ENCODE measurements around the gene ACTR2.
"Not testable (repeated sequence)": the region's sequence is repeated elsewhere in the genome, so short reads cannot be mapped to it uniquely, and the experiment has no call there.

Gene ACTR2

DNA sequence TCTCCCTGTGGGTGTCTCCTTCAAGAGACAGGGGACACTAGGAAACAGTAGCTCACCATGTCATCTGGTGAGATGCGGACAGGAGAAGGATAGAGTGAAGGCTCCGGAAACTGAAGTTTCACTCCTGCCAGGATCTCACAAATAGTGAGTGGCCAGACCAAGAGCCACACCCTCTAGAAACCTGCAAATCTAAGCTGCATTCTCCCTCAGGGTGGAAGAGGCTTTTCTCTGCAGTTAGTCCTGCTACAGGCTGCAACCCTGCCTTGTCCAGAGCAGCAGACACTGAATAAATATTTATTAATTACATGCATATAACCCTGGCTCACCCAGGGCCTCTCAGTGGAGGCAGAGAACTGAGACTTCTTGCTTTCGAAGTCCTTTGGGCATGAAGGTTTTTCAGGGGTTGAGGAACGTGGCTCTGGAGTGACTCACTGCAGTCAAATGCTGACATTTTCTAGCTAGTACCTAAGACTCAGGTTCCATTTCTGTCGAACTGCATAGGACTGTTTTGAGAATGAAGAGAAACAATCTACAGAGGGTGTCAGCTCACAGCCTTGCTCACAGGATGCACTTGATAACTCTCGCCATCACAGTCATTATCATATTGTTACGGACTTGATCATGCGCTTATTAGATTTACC lies 87.3 kb downstream of the ACTR2 start:
- no peak overlapping the region for H3K27ac ChIP-seq
- no peak for TF ChIP-seq ZFX (IDR thresholded peaks at IDR 0.05; ENCODE audit: borderline replicate concordance)
- TF ChIP-seq, protein P1, sequence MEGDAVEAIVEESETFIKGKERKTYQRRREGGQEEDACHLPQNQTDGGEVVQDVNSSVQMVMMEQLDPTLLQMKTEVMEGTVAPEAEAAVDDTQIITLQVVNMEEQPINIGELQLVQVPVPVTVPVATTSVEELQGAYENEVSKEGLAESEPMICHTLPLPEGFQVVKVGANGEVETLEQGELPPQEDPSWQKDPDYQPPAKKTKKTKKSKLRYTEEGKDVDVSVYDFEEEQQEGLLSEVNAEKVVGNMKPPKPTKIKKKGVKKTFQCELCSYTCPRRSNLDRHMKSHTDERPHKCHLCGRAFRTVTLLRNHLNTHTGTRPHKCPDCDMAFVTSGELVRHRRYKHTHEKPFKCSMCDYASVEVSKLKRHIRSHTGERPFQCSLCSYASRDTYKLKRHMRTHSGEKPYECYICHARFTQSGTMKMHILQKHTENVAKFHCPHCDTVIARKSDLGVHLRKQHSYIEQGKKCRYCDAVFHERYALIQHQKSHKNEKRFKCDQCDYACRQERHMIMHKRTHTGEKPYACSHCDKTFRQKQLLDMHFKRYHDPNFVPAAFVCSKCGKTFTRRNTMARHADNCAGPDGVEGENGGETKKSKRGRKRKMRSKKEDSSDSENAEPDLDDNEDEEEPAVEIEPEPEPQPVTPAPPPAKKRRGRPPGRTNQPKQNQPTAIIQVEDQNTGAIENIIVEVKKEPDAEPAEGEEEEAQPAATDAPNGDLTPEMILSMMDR (IDR thresholded peaks at IDR 0.05) = no peak

DNA sequence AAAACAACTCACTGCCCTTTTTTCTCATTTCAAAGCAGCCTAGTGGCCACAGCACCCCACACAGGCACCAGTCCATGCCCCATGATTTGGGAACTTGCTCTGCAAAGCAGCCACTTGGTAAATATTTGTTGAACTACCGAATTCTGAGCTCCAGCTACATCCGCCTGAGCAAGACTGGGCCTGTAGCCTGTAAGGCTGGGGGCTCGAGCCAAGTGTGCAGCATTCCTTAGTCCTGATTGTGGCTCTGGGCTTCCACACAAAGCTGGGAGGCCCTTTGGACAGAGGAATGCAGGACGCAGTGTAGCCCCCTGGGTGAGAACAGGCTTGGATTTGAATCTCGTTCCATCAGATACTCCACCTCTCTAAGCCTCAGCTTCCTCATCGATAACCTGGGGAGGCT lies 88.4 kb downstream of the ACTR2 start:
- no peak overlapping the region for H3K27ac ChIP-seq
- TF ChIP-seq ZFX (IDR thresholded peaks at IDR 0.05; ENCODE audit: borderline replicate concordance) = no peak
- TF ChIP-seq, protein P1 (IDR thresholded peaks at IDR 0.05) = no peak

DNA sequence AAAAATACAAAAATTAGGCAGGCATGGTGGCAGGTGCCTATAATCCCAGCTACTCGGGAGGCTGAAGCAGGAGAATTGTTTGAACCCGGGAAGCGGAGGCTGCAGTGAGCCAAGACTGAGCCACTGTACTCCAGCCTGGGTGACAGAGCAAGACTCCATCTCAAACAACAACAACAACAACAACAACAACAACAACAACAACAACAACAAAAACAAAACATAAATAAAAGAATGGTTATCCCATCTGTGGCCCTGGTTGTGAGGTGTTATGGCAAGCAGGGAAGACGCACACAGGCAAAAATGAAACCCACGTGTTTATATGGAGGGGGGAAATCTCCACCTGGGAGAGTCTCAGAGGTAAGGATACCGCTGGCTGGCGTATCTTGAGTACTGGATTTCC lies 89.7 kb downstream of the ACTR2 start:
- H3K27ac ChIP-seq = not testable (repeated sequence)

DNA sequence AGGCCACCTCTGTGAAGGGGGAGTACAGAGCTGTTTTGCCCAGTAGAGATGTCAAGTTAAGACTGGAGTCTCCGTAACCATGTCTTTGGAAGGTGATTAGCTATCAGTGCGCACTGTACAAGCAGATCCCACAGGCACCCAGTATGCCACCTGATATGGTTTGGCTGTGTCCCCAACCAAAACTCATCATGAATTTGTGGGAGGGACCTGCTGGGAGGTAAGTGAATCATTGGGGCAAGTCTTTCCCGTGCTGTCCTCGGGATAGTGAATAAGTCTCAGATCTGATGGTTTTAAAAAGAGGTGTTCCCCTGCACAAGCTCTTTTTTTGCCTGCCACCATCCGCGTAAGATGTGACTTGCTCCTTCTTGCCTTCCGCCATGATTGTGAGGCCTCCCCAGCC lies 90.2 kb downstream of the ACTR2 start:
- no peak for TF ChIP-seq ZFX (IDR thresholded peaks at IDR 0.05; ENCODE audit: borderline replicate concordance)
- TF ChIP-seq, protein P1 (IDR thresholded peaks at IDR 0.05) = no peak
- no peak overlapping the region for H3K27ac ChIP-seq

DNA sequence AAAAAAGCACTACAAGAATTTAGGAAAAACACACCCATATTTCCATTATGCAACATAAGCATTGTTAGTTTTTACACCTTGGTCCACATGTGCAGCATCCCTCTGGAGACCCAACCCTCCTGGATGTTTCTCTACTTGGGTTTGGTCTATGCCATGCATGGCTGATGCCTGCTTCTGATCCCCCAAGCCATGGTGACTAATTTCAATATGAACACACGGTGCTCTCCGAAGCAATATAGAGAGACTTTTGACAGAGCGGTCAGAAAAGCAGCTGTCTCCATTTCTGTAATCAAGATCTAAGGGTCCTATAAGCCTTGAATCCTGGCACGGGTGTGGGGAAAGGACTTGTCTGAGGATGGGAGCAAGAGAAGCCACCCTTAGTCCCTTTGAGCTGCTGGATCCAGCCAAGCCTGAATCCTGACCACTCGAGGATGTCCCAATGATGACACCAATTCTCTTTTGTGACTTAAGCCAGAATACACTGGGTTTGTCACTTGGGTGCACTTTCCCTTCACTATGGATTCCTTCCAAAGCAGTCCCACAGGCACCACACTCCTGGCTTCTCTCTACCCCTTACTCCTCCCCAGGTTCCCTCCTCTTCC lies 91.5 kb downstream of the ACTR2 start:
- TF ChIP-seq, protein P1 (IDR thresholded peaks at IDR 0.05) = no peak
- TF ChIP-seq ZFX (IDR thresholded peaks at IDR 0.05; ENCODE audit: borderline replicate concordance) = no peak
- no peak overlapping the region for H3K27ac ChIP-seq

DNA sequence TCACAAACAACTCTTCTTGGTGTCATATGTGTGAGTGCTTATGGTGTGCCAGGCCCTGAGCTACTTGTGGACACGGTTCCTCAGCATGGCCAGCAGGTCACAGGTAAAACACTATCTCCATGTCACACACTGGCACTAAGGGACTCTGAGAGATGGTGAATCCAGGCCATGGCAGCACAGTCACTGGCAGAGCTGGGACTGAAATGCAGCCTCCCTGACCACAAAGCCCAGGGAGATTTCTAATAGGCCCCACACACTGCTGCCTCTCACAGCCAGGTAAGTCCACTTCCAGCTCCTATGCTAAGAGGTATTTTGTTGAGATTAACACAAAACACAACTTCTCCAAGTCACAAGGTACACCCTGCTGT lies 92.0 kb downstream of the ACTR2 start:
- no peak overlapping the region for H3K27ac ChIP-seq

DNA sequence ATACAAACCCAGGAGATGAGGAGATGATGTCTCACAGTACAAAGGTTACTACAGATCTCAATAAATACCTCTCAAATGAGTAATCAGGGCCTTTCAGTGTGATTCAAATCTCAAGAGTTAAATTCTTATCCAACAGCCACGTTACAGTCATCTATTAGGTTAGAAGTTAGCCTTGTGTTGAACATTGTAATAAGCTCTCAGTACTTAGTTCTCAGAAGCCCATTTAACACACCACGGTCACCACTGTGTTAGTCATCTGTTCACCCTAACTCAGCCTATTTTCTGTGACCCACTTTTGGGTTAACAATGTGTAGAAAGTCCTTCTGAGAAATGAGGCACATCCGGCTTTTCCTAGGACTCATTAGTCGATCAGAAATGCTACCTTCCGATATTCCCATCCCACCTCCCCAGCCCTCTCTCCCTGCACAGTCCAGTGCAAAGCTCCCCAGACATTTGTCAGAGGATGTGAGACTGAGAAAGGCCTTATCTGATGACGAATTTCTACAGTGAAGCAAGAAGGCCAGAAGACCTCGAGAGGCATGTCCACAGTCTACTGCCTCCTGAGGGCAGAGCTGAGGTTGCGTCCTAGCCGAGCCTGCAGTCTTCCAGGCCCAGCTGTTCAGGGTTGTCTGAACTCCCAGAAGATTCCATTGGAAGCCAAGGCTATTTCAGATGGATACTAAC lies 92.6 kb downstream of the ACTR2 start:
- TF ChIP-seq, protein P1 (IDR thresholded peaks at IDR 0.05) = no peak
- TF ChIP-seq ZFX (IDR thresholded peaks at IDR 0.05; ENCODE audit: borderline replicate concordance) = no peak
- H3K27ac ChIP-seq = no peak overlapping the region

More for the DNA sequence above, 92.0 kb downstream of the ACTR2 start:
- TF ChIP-seq, protein P1 (IDR thresholded peaks at IDR 0.05) = no peak
- TF ChIP-seq ZFX (IDR thresholded peaks at IDR 0.05; ENCODE audit: borderline replicate concordance) = no peak
